Endothelial cell (in vitro differentiated cells): ENCODE measurements around the gene DAPK2. TPM values are rescaled to one million over a fixed set of nuclear protein-coding genes. Genes with fewer than 3 reads are reported as not detected.

ENCODE experiments used
- DNase-seq: peaks from one replicate; pipeline ENCODE4 v3.0.0; 2021; ENCODE audit warnings: low spot score
- H3K27ac Mint-ChIP-seq: one replicate; pipeline ENCODE4 v1.8.0; 2021; ENCODE audit warnings: mixed read lengths, inconsistent platforms; ENCODE audit not compliant: unreplicated experiment
- H3K27me3 Mint-ChIP-seq: one replicate; pipeline ENCODE4 v1.8.0; 2021; ENCODE audit warnings: mild to moderate bottlenecking, moderate library complexity, mixed read lengths, inconsistent platforms; ENCODE audit not compliant: unreplicated experiment
- H3K36me3 Mint-ChIP-seq: one replicate; pipeline ENCODE4 v1.8.0; 2021; ENCODE audit warnings: mild to moderate bottlenecking, low read depth, mixed read lengths, inconsistent platforms; ENCODE audit not compliant: unreplicated experiment
- H3K4me1 Mint-ChIP-seq: one replicate; pipeline ENCODE4 v1.8.0; 2021; ENCODE audit warnings: mild to moderate bottlenecking, mixed read lengths, inconsistent platforms; ENCODE audit not compliant: unreplicated experiment
- H3K4me3 Mint-ChIP-seq: one replicate; pipeline ENCODE4 v1.8.0; 2021; ENCODE audit warnings: mild to moderate bottlenecking, mixed read lengths, inconsistent platforms; ENCODE audit not compliant: unreplicated experiment
- H3K9me3 Mint-ChIP-seq: one replicate; pipeline ENCODE4 v1.8.0; 2021; ENCODE audit warnings: mixed read lengths, inconsistent platforms; ENCODE audit not compliant: unreplicated experiment
- CTCF ChIP-seq: fragments of 200-600 bp; sonication (generic); IDR thresholded peaks from one replicate; pipeline ENCODE4 v1.5.0; 2021; ENCODE audit warnings: antibody characterized with exemption; ENCODE audit not compliant: unreplicated experiment
- total RNA-seq: library from RNA; stranded (reverse); fragmentation: NEBNext Ultra II Directional; extraction: Animal tissue kit (Norgen Biotek cat#: 25700); gene quantifications from one replicate; pipeline ENCODE4 v1.2.1, GENCODE V29; 2021; ENCODE audit not compliant: unreplicated experiment

The DAPK2 gene
- total RNA-seq, 1 donor from 2014 or later: 10.0 TPM

DNA sequence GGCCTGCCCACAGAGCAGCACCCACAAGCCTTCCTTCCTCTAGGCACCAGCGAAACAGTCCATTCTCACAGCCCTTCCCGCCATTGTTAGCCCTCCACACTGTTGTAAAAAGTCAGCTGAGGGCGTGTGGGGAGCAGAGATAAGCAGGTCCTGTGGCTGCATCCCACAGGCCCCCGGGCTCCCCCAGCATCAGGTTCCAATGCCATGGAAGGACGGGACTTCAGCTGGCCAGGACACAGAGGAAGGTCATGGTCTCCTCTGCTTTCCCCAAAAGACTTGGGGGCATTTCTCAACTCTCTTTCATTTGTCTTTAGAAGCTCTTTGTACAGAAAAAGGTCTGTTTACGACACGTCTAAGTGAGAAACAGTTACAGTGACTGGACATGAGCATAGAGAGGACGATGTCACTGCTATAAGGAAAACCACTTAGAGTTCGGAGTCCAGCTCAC lies 127.4 kb downstream of the DAPK2 start:
- H3K36me3 Mint-ChIP-seq: no peaks in the 10 kb centered on the region
- peak overlapping the region; percentile 58 for H3K27ac Mint-ChIP-seq
- peaks cover 41% of the 10 kb centered on the region for H3K4me1 Mint-ChIP-seq
- no peaks in the 10 kb centered on the region for H3K9me3 Mint-ChIP-seq
- DNase-seq: no peak
- TF ChIP-seq CTCF: no peak
- H3K27me3 Mint-ChIP-seq: peaks cover 2% of the 10 kb centered on the region
- H3K4me3 Mint-ChIP-seq: no peak overlapping the region

- no peak for TF ChIP-seq CTCF
- peaks cover 41% of the 10 kb centered on the region for H3K4me1 Mint-ChIP-seq
- no peak for DNase-seq
These were observed 128.0 kb downstream of the DAPK2 start for GRCh38 chr15:63918317-63918672.

GRCh38 chr15:63917588-63918316 lies 128.5 kb downstream of the DAPK2 start:
- Mint-ChIP-seq H3K4me1 (peaks cover 41% of the 10 kb centered on the region), H3K36me3 (no peaks in the 10 kb centered on the region), H3K4me3 (no peak overlapping the region), H3K27ac (peak overlapping the region; percentile 28), H3K9me3 (no peaks in the 10 kb centered on the region), H3K27me3 (peaks cover 2% of the 10 kb centered on the region)
- DNase-seq: no peak
- no peak for TF ChIP-seq CTCF

More at GRCh38 chr15:63918317-63918672, 128.0 kb downstream of the DAPK2 start:
- Mint-ChIP-seq H3K27ac (no peak overlapping the region), H3K36me3 (no peaks in the 10 kb centered on the region), H3K4me3 (no peak overlapping the region), H3K9me3 (no peaks in the 10 kb centered on the region), H3K27me3 (peaks cover 2% of the 10 kb centered on the region)

GRCh38 chr15:63915873-63916771 lies 130.2 kb downstream of the DAPK2 start:
- Mint-ChIP-seq H3K9me3 (no peaks in the 10 kb centered on the region), H3K4me1 (peaks cover 39% of the 10 kb centered on the region), H3K27ac (peak overlapping the region; percentile 75), H3K36me3 (no peaks in the 10 kb centered on the region), H3K27me3 (peaks cover 2% of the 10 kb centered on the region), H3K4me3 (peak overlapping the region; percentile 37)
- peak; percentile 45 for DNase-seq
- TF ChIP-seq CTCF: peak; percentile 66
